Activated CD8-positive, alpha-beta memory T cell treated with anti-CD3 and anti-CD28 coated beads, Interleukin-2, amount 10 ng/mL, durations not matched to agents 7 days and 5 days (primary cell): ENCODE data around the gene CACNA1F. TPM values are rescaled to one million over a fixed set of nuclear protein-coding genes. Genes with fewer than 3 reads are reported as not detected.

Experiments
- ATAC-seq: fragments of 150-1000 bp; cut with Tn5 transposase; one replicate; pipeline ENCODE4 v1.10.0; 2021; ENCODE audit warnings: moderate library complexity
- CTCF ChIA-PET: fragments of 350-600 bp; sonication (Branson Sonifier 250); formaldehyde crosslinking; loops from one replicate; lab custom pipeline; 2021; ENCODE audit warnings: antibody characterized with exemption; lab: Charles Lee
- DNase-seq: peaks from one replicate; pipeline ENCODE4 v3.0.0-alpha.2; 2020
- H3K27ac Mint-ChIP-seq: one replicate; pipeline ENCODE4 v1.8.0; 2021; ENCODE audit warnings: mild to moderate bottlenecking, mixed read lengths
- H3K27me3 Mint-ChIP-seq: one replicate; pipeline ENCODE4 v1.8.0; 2021; ENCODE audit warnings: mixed read lengths
- H3K36me3 Mint-ChIP-seq: one replicate; pipeline ENCODE4 v1.8.0; 2021; ENCODE audit warnings: mild to moderate bottlenecking, mixed read lengths
- H3K4me1 Mint-ChIP-seq: one replicate; pipeline ENCODE4 v1.8.0; 2021; ENCODE audit warnings: mixed read lengths
- H3K4me3 Mint-ChIP-seq: one replicate; pipeline ENCODE4 v1.8.0; 2021; ENCODE audit warnings: mild to moderate bottlenecking, moderate library complexity, mixed read lengths
- H3K9me3 Mint-ChIP-seq: one replicate; pipeline ENCODE4 v1.8.0; 2022; ENCODE audit warnings: low read depth, mixed read lengths
- total RNA-seq, 2 experiments: library from RNA; stranded (reverse); gene quantifications; one replicate each; pipeline ENCODE4 v1.2.3, GENCODE V29; 2021

CACNA1F gene
- total RNA-seq, 2 experiments from 2014 or later: 0.19 to 1.3 TPM

- H3K36me3 Mint-ChIP-seq: no peaks in the 10 kb centered on the region
- ATAC-seq (no peak), DNase-seq (no peak)
- peaks cover 21% of the 10 kb centered on the region for H3K4me1 Mint-ChIP-seq
- CTCF ChIA-PET: no interaction called here
- no peaks in the 10 kb centered on the region for H3K9me3 Mint-ChIP-seq
- H3K4me3 Mint-ChIP-seq: peak overlapping the region; percentile 76
- no peaks in the 10 kb centered on the region for H3K27me3 Mint-ChIP-seq
- H3K27ac Mint-ChIP-seq: peak overlapping the region; percentile 90
Measured at GRCh38 chrX:49231333-49232000, 1.7 kb downstream of the CACNA1F start.

DNA sequence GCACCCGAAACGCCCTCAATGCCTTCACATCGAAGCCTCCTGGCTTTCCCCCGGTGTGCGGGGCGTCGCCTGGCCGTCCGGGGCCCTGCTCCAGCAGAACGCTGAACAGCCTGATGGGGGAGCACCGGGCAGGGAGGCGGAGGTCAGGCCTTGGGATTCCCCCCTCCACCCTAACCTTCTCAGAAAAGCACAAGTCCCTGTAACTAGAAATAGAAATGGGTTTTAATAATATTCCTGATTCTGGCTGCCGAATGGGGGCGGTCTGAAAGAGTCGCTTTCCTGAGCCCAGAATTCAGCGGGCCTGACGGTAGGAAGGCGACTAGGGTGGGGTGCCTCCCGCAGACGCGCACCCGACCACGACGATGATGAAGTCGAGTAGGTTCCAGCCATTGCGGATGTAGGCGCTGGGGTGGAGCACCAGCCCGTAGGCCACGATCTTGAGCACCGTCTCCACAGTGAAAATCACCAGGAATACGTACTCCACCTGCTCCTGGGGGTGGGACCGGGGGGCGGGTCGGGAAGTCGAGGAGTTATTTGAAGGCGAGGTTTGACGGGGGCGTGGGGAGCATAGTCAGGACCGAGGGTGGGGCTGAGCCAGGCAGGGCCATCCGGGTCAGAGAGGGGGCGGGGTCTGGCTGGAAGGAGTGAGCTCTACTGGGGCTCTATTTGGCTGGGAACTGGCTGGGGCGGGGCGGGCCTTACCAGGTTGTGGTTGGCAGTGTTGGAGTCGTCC lies 2.5 kb downstream of the CACNA1F start:
- DNase-seq (peak; percentile 85), ATAC-seq (peak; percentile 87)
- no peaks in the 10 kb centered on the region for H3K36me3 Mint-ChIP-seq
- H3K4me3 Mint-ChIP-seq: peak overlapping the region; percentile 76
- peaks cover 19% of the 10 kb centered on the region for H3K4me1 Mint-ChIP-seq
- peak overlapping the region; percentile 90 for H3K27ac Mint-ChIP-seq
- H3K27me3 Mint-ChIP-seq: no peaks in the 10 kb centered on the region
- no peaks in the 10 kb centered on the region for H3K9me3 Mint-ChIP-seq
- CTCF ChIA-PET: interaction anchor here (1.0 to 2.2 kb wide), 2 partner anchors 37 to 38 kb away, joined by 3 to 8 read pairs; no protein-coding TSS in a partner anchor

DNA sequence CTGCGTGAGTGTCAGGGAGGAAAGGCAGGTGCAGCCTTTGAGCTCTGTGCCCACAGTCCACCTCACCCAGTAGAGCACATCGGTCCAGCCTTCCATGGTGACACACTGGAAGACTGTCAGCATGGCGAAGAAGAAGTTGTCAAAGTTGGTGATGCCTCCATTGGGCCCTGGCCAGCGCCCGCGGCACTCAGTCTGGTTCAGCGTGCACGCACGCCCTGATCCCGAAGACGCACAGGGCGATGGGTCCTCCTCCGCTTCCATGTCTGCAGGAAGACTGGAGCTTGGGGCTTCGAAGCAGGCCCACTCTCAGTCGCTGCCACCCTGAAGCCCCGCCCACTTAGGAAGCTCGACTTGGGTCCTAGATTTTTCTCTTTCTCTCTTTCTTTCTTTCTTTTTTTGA lies 5.0 kb downstream of the CACNA1F start:
- no peak for DNase-seq

GRCh38 chrX:49227726-49228125 lies 5.4 kb downstream of the CACNA1F start:
- peaks cover 15% of the 10 kb centered on the region for H3K4me1 Mint-ChIP-seq
- peak overlapping the region; percentile 8 for H3K27ac Mint-ChIP-seq
- no peak overlapping the region for H3K4me3 Mint-ChIP-seq
- no peaks in the 10 kb centered on the region for H3K36me3 Mint-ChIP-seq
- CTCF ChIA-PET: no interaction called here
- H3K27me3 Mint-ChIP-seq: no peaks in the 10 kb centered on the region
- no peak for DNase-seq
- ATAC-seq: no peak
- no peaks in the 10 kb centered on the region for H3K9me3 Mint-ChIP-seq

More for the DNA sequence above, 5.0 kb downstream of the CACNA1F start:
- Mint-ChIP-seq H3K27ac (peak overlapping the region; percentile 8), H3K9me3 (no peaks in the 10 kb centered on the region), H3K27me3 (no peaks in the 10 kb centered on the region), H3K36me3 (no peaks in the 10 kb centered on the region), H3K4me3 (no peak overlapping the region), H3K4me1 (peaks cover 17% of the 10 kb centered on the region)
- ATAC-seq: no peak
- CTCF ChIA-PET: interaction anchor here (2.2 kb wide), 1 partner anchor 35 kb away, joined by 8 read pairs; no protein-coding TSS in a partner anchor

GRCh38 chrX:49226946-49227345 lies 6.2 kb downstream of the CACNA1F start:
- CTCF ChIA-PET: interaction anchor here (1.1 kb wide), 1 partner anchor 34 kb away, joined by 6 read pairs; no protein-coding TSS in a partner anchor
- ATAC-seq (no peak), DNase-seq (no peak)
- Mint-ChIP-seq H3K9me3 (no peaks in the 10 kb centered on the region), H3K36me3 (no peaks in the 10 kb centered on the region), H3K27ac (no peak overlapping the region), H3K4me3 (no peak overlapping the region), H3K4me1 (peaks cover 12% of the 10 kb centered on the region), H3K27me3 (peaks cover under 1% of the 10 kb centered on the region)

GRCh38 chrX:49225858-49226257 lies 7.3 kb downstream of the CACNA1F start:
- H3K4me1 Mint-ChIP-seq: peaks cover 3% of the 10 kb centered on the region
- H3K4me3 Mint-ChIP-seq: no peak overlapping the region
- CTCF ChIA-PET: interaction anchor here (0.7 kb wide), 1 partner anchor 66 kb away, joined by 3 read pairs; no protein-coding TSS in a partner anchor
- no peaks in the 10 kb centered on the region for H3K9me3 Mint-ChIP-seq
- peaks cover 2% of the 10 kb centered on the region for H3K27me3 Mint-ChIP-seq
- DNase-seq (no peak), ATAC-seq (no peak)
- no peak overlapping the region for H3K27ac Mint-ChIP-seq
- H3K36me3 Mint-ChIP-seq: no peaks in the 10 kb centered on the region

- DNase-seq: no peak
- ATAC-seq: no peak
- Mint-ChIP-seq H3K4me1 (no peaks in the 10 kb centered on the region), H3K27ac (no peak overlapping the region), H3K27me3 (peaks cover 2% of the 10 kb centered on the region), H3K36me3 (no peaks in the 10 kb centered on the region), H3K4me3 (no peak overlapping the region), H3K9me3 (no peaks in the 10 kb centered on the region)
- CTCF ChIA-PET: no interaction called here
Measured at GRCh38 chrX:49221868-49222267, 11.3 kb downstream of the CACNA1F start.

DNA sequence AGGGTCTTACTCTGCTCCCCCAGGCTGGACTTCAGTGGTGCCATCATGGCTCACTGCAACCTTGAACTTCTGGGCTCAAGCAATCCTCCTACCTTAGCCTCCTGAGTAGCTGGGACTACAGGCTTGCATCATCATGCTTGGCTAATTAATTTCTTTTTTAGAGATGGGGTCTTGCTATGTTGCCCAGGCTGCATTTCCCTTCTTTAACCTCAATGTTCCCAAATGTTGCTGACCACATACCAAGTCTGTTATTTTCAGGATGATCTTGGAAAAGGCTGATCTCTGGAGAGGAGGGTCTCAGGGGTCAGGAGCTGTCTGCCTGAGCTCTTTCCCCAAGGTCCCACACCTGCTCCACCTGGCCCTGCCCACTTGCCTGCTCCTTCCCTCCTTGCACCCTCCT lies 13.0 kb downstream of the CACNA1F start:
- DNase-seq (no peak), ATAC-seq (no peak)
- Mint-ChIP-seq H3K27ac (no peak overlapping the region), H3K9me3 (no peaks in the 10 kb centered on the region), H3K36me3 (no peaks in the 10 kb centered on the region), H3K4me1 (no peaks in the 10 kb centered on the region), H3K4me3 (no peak overlapping the region), H3K27me3 (peaks cover 2% of the 10 kb centered on the region)
- CTCF ChIA-PET: no interaction called here

DNA sequence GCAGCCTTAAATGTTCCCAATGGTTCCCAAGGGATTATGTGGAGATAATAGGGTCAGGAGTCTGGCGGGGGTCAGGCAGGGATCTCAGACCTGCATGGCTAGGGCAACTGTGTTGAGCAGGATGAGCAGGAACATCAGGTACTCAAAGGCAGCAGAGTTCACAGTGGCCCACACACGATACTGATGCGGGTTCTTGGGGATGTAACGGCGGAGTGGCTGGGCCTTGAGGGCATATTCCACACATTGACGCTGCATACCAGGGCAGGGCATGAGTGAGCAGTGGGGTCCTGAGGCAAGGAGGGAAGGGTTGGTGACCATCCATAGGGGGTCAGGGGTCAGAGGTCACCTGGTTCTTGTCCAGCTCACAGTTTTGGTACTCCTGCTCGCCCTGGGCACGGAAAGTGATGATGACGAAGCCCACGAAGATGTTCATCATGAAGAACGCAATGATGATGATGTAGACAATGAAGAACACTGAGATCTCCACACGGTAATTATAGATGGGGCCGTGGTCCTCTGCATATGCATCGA lies 18.1 kb downstream of the CACNA1F start:
- no peaks in the 10 kb centered on the region for H3K27me3 Mint-ChIP-seq
- no peak overlapping the region for H3K27ac Mint-ChIP-seq
- H3K4me3 Mint-ChIP-seq: no peak overlapping the region
- H3K4me1 Mint-ChIP-seq: no peaks in the 10 kb centered on the region
- ATAC-seq (no peak), DNase-seq (no peak)
- no peaks in the 10 kb centered on the region for H3K9me3 Mint-ChIP-seq
- H3K36me3 Mint-ChIP-seq: no peaks in the 10 kb centered on the region
- CTCF ChIA-PET: no interaction called here

DNA sequence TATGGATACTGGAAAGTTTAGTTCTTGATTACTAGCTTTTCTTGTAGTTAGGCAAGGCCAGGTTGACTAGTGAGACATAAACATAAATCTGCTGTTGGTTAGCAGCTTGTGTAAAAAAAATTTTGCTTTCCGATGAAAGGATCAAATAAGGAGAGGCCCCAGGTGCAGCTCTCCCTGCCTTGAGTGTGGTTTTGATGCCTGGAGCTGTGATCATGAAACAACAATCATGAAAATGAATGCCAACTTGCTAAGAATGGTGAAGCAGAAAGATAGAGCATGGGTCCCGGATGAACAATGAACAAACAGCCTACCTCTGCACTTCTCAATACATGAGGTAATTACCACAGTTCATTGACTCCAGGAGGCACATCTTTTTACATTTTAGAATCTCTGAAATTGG lies 18.7 kb downstream of the CACNA1F start:
- Mint-ChIP-seq H3K9me3 (no peaks in the 10 kb centered on the region), H3K36me3 (no peaks in the 10 kb centered on the region), H3K4me1 (no peaks in the 10 kb centered on the region), H3K4me3 (no peak overlapping the region), H3K27me3 (no peaks in the 10 kb centered on the region), H3K27ac (no peak overlapping the region)
- CTCF ChIA-PET: no interaction called here
- DNase-seq: no peak
- ATAC-seq: no peak

DNA sequence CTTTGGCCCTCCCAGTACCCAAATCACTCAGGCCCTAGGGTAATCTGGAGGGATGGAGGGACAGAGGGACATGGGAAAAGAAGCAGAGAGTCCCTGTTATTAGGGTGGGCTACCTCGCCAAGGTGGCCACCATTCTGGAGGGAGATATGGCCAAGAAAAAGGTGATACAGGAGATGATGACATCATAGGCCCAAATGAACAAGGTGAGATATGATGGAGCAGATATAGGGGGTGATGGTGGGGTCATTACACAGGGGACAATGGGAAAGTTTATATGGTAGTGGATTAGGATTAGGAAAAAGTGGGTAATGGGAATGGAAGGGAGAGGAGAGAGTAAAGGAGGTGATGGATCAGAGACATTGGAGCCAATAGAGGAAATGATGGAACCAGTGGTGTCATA lies 20.3 kb downstream of the CACNA1F start:
- Mint-ChIP-seq H3K4me3 (no peak overlapping the region), H3K4me1 (no peaks in the 10 kb centered on the region), H3K36me3 (no peaks in the 10 kb centered on the region), H3K9me3 (no peaks in the 10 kb centered on the region), H3K27ac (no peak overlapping the region), H3K27me3 (no peaks in the 10 kb centered on the region)
- CTCF ChIA-PET: no interaction called here
- no peak for ATAC-seq
- DNase-seq: no peak

GRCh38 chrX:49212209-49212608 lies 20.9 kb downstream of the CACNA1F start:
- CTCF ChIA-PET: no interaction called here
- H3K36me3 Mint-ChIP-seq: no peaks in the 10 kb centered on the region
- ATAC-seq: no peak
- H3K27me3 Mint-ChIP-seq: no peaks in the 10 kb centered on the region
- no peaks in the 10 kb centered on the region for H3K9me3 Mint-ChIP-seq
- H3K4me3 Mint-ChIP-seq: no peak overlapping the region
- DNase-seq: no peak
- peak overlapping the region; percentile 46 for H3K27ac Mint-ChIP-seq
- H3K4me1 Mint-ChIP-seq: no peaks in the 10 kb centered on the region

DNA sequence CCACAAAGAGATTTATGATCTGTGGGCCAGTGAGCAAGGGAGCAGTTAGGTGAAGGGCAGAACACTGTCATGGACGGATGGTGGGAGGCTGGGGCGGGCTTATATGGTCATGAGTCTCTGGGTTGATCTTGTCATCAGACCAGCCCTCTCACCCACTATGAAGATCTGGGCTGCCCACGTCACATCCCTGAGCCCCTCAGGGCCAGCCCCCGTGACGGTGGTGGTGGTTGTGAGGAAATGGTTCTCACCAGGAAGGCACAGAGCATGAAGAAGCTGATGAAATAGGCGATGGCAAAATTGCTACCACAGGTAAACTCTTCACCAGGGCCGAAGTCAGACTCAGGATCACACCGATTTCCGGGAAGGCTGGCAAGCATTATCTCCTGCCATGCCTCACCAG lies 22.1 kb downstream of the CACNA1F start:
- H3K27me3 Mint-ChIP-seq: no peaks in the 10 kb centered on the region
- no peak for DNase-seq
- CTCF ChIA-PET: no interaction called here
- H3K4me3 Mint-ChIP-seq: no peak overlapping the region
- no peak for ATAC-seq
- H3K36me3 Mint-ChIP-seq: no peaks in the 10 kb centered on the region
- no peaks in the 10 kb centered on the region for H3K4me1 Mint-ChIP-seq
- H3K9me3 Mint-ChIP-seq: no peaks in the 10 kb centered on the region
- H3K27ac Mint-ChIP-seq: no peak overlapping the region

- Mint-ChIP-seq H3K9me3 (no peaks in the 10 kb centered on the region), H3K4me1 (no peaks in the 10 kb centered on the region), H3K36me3 (no peaks in the 10 kb centered on the region), H3K4me3 (no peak overlapping the region), H3K27ac (no peak overlapping the region), H3K27me3 (no peaks in the 10 kb centered on the region)
- DNase-seq (no peak), ATAC-seq (no peak)
- CTCF ChIA-PET: interaction anchor here (1.7 kb wide), 1 partner anchor 18 kb away, joined by 5 read pairs; no protein-coding TSS in a partner anchor
Measured at GRCh38 chrX:49210406-49210805, 22.7 kb downstream of the CACNA1F start.
